K562 (cell line): Measurements from ENCODE around the gene ANGPTL7. TPM values are rescaled to one million over a fixed set of nuclear protein-coding genes. Genes with fewer than 3 reads are reported as not detected.

Source experiments
- ATAC-seq: fragments of 200-7000 bp; cut with Tn5 transposase; 3 replicates; pipeline ENCODE4 v1.9.1; 2020; ENCODE audit warnings: moderate library complexity
- BruUV-seq: library from RNA; stranded (reverse); fragments of 400-500 nt; replicated peaks from 2 replicates; lab custom pipeline; 2021; lab: Mats Ljungman, UMichigan
- CTCF ChIA-PET: fragments of 300-600 bp; formaldehyde crosslinking; extraction: SDS; loops from one replicate; lab custom pipeline; 2021; ENCODE audit warnings: low intra/inter-chr PET ratio; lab: Yijun Ruan, JAX
- POLR2A ChIA-PET: fragments of 300-600, 350-650 bp; sonication (Branson Sonifier 250); formaldehyde crosslinking; extraction: SDS; loops from one replicate; lab custom pipeline; 2021; ENCODE audit warnings: antibody characterized with exemption, inconsistent platforms; lab: Yijun Ruan, JAX
- DNase-seq, 4 experiments: peaks; one replicate each; pipeline versions ENCODE4 v3.0.0 to v3.0.0-alpha.2; 2011 to 2018; ENCODE audit warnings: low spot score in 3 of 4, mixed read lengths in 3 of 4; ENCODE audit errors: extremely low read depth in 1 of 4
- FAIRE-seq: peaks from 2 replicates; lab custom pipeline; 2011; peaks lifted over from hg19 to GRCh38; lab: Jason Lieb, UNC
- H2AFZ ChIP-seq: 2 replicates; pipeline ENCODE4 v1.6.0; 2011; ENCODE audit warnings: low read depth, low read length, control low read depth, inconsistent platforms
- H3K27ac ChIP-seq: fragments of 200-600 bp; 3 replicates; pipeline ENCODE4 v1.8.0; 2011; ENCODE audit warnings: low read depth, mild to moderate bottlenecking, control low read depth, inconsistent platforms, low read length, moderate library complexity, mixed read lengths; ENCODE audit errors: extremely low read depth
- H3K27me3 ChIP-seq, 2 experiments: fragments of 300-600 bp in 1 of 2; 2 replicates in 1 of 2; 3 replicates in 1 of 2; pipeline versions ENCODE4 v1.6.0 to v1.8.0; 2011; ENCODE audit warnings: inconsistent platforms in 2 of 2, low read length in 2 of 2, mild to moderate bottlenecking in 1 of 2, mixed read lengths in 1 of 2, moderate library complexity in 1 of 2; ENCODE audit not compliant: control insufficient read depth in 2 of 2, insufficient read depth in 2 of 2
- H3K36me3 ChIP-seq: fragments of 300-600 bp; 3 replicates; pipeline ENCODE4 v1.8.0; 2011; ENCODE audit warnings: mild to moderate bottlenecking, low read length, inconsistent platforms; ENCODE audit not compliant: control insufficient read depth, insufficient read depth
- H3K4me1 ChIP-seq, 2 experiments: fragments of 200-600 bp in 1 of 2; replicated peaks in 1 of 2; 2 replicates in 1 of 2; 3 replicates in 1 of 2; pipeline versions ENCODE4 v1.5.1 to v1.8.0; 2011; ENCODE audit warnings: inconsistent platforms in 2 of 2, low read length in 2 of 2, mild to moderate bottlenecking in 1 of 2, mixed read lengths in 1 of 2, moderate library complexity in 1 of 2; ENCODE audit not compliant: control insufficient read depth in 2 of 2, insufficient read depth in 2 of 2
- H3K4me2 ChIP-seq: 2 replicates; pipeline ENCODE4 v1.6.1; 2011; ENCODE audit warnings: low read length, control low read depth, inconsistent platforms, mixed read lengths; ENCODE audit not compliant: insufficient read depth
- H3K4me3 ChIP-seq: fragments of 200-600 bp; sonication (generic), shearing (Covaris generic); 2 replicates; pipeline ENCODE4 v1.5.1; 2016; ENCODE audit warnings: control low read depth, inconsistent platforms
- H3K79me2 ChIP-seq: fragments of 200-600 bp; 3 replicates; pipeline ENCODE4 v1.8.0; 2011; ENCODE audit warnings: low read length, inconsistent platforms; ENCODE audit not compliant: control insufficient read depth, insufficient read depth
- H3K9ac ChIP-seq, 2 experiments: 2 replicates each; pipeline versions ENCODE4 v1.6.0 to v1.6.1; 2011; ENCODE audit warnings: low read depth in 2 of 2, low read length in 2 of 2, control low read depth in 1 of 2, inconsistent platforms in 1 of 2, mild to moderate bottlenecking in 1 of 2, mixed read lengths in 1 of 2; ENCODE audit not compliant: insufficient read depth in 1 of 2
- H3K9me1 ChIP-seq: one replicate; pipeline ENCODE4 v1.6.0; 2011; ENCODE audit warnings: inconsistent platforms, mild to moderate bottlenecking, low read length, moderate library complexity; ENCODE audit not compliant: control insufficient read depth, insufficient read depth
- H3K9me3 ChIP-seq: replicated peaks from 2 replicates; pipeline ENCODE4 v1.5.1; 2011; ENCODE audit warnings: low read depth, low read length, inconsistent platforms; ENCODE audit not compliant: control insufficient read depth, insufficient read depth
- H4K20me1 ChIP-seq: replicated peaks from 2 replicates; pipeline ENCODE4 v1.6.1; 2011; ENCODE audit warnings: low read length, inconsistent platforms, mixed read lengths; ENCODE audit not compliant: control insufficient read depth, insufficient read depth
- CEBPG ChIP-seq, 3 experiments: fragments of 200-800 bp in 1 of 3; sonication (Bioruptor generic) in 1 of 3; sonication (generic) in 1 of 3; formaldehyde crosslinking in 1 of 3; IDR thresholded peaks in 2 of 3; conservative IDR thresholded peaks in 1 of 3; 2 replicates each; pipeline versions ENCODE4 v1.6.1 to v1.8.0; 2016 to 2022; ENCODE audit warnings: missing compliant biosample characterization in 2 of 3, missing genetic modification characterization in 2 of 3, mild to moderate bottlenecking in 1 of 3, missing genetic modification reagents in 1 of 3
- EHMT2 ChIP-seq: fragments of 450-650 bp; IDR thresholded peaks from 2 replicates; pipeline ENCODE4 v1.6.1; 2018; ENCODE audit warnings: antibody characterized with exemption
- LEF1 ChIP-seq: fragments of 450-650 bp; IDR thresholded peaks from 2 replicates; pipeline ENCODE4 v1.6.1; 2016; ENCODE audit warnings: mild to moderate bottlenecking
- MAFK ChIP-seq: IDR thresholded peaks from 2 replicates; pipeline ENCODE4 v1.6.1; 2011; ENCODE audit warnings: low read length, improper control_type of control experiment
- NR1H2 ChIP-seq: sonication (generic); formaldehyde crosslinking; IDR thresholded peaks from 2 replicates; pipeline ENCODE4 v1.4.0; 2020; ENCODE audit warnings: mild to moderate bottlenecking, missing genetic modification reagents
- PHB2 ChIP-seq: fragments of 450-650 bp; IDR thresholded peaks from 2 replicates; pipeline ENCODE4 v1.6.1; 2017; ENCODE audit warnings: low read depth
- PHF20 ChIP-seq: fragments of 450-650 bp; IDR thresholded peaks from 2 replicates; pipeline ENCODE4 v1.6.1; 2018; ENCODE audit not compliant: partially characterized antibody
- SP1 ChIP-seq: sonication (generic); formaldehyde crosslinking; IDR thresholded peaks from 2 replicates; pipeline ENCODE4 v1.8.1; 2022; ENCODE audit warnings: mild to moderate bottlenecking, missing genetic modification reagents
- ZBTB8A ChIP-seq: fragments of 450-650 bp; IDR thresholded peaks from 2 replicates; pipeline ENCODE4 v1.6.1; 2018; ENCODE audit warnings: mild to moderate bottlenecking, moderate library complexity; ENCODE audit not compliant: partially characterized antibody
- ZNF12 ChIP-seq: sonication (generic); formaldehyde crosslinking; IDR thresholded peaks from 2 replicates; pipeline ENCODE4 v1.4.0; 2020; ENCODE audit warnings: mild to moderate bottlenecking, missing genetic modification reagents
- ZNF165 ChIP-seq: fragments of 250-450 bp; sonication (Bioruptor Pico); IDR thresholded peaks from 2 replicates; pipeline ENCODE4 v1.4.0; 2020; ENCODE audit warnings: borderline replicate concordance
- WGBS: fragments of 100-300 bp; shearing (Covaris generic); methylation state at CpG from one replicate; pipeline ENCODE4 v1.1.6; 2016; ENCODE audit warnings: low coverage, mixed read lengths; ENCODE audit not compliant: insufficient coverage; ENCODE audit errors: missing lambda C conversion rate; 5-methylcytosine and 5-hydroxymethylcytosine counted together
- in situ Hi-C: fragments of 300-500 bp; cut with MboI; formaldehyde crosslinking; loops from 4 replicates; pipeline ENCODE4 v1.15.0; 2018; ENCODE audit warnings: inconsistent platforms, mixed read lengths
- intact Hi-C: fragments of 100-400 bp; cut with micrococcal nuclease; formaldehyde crosslinking; loops from 2 replicates; pipeline ENCODE4 v1.14.2; 2022
- polyA plus RNA-seq, 8 experiments: library from polyadenylated mRNA; depleted of rRNA in 4 of 8; stranded (reverse) in 5 of 8; unstranded in 3 of 8; fragments of >200 nt; fragmentation: Nextera tagmentation in 2 of 8; fragmentation: Illumina TruSeq in 1 of 8; extraction: Ambion mirVana in 2 of 8; extraction: Trizol in 1 of 8; gene quantifications; 2 replicates each; pipeline versions ENCODE4 v1.2.1 to v1.2.3, GENCODE V29; 2011 to 2014; ENCODE audit warnings: inconsistent platforms in 1 of 8, missing spikeins in 1 of 8
- total RNA-seq, 7 experiments: library from RNA; depleted of rRNA in 6 of 7; stranded (reverse); fragments of >200 nt in 6 of 7; fragmentation: Illumina TruSeq in 2 of 7; extraction: Trizol in 2 of 7; gene quantifications; 2 replicates each; pipeline versions ENCODE4 v1.2.1 to v1.2.3, GENCODE V29; 2011 to 2021; ENCODE audit warnings: low replicate concordance in 1 of 7
- TF ChIP-seq, protein P1 (sequence below): fragments of 250-450 bp; sonication (Bioruptor Pico); IDR thresholded peaks from 2 replicates; pipeline ENCODE4 v1.6.1; 2021; ENCODE audit warnings: mild to moderate bottlenecking
- TF ChIP-seq, protein P2 (sequence below): fragments of 450-650 bp; formaldehyde crosslinking; IDR thresholded peaks from 2 replicates; pipeline ENCODE4 v1.4.0; 2020; ENCODE audit warnings: mild to moderate bottlenecking, moderate library complexity

Gene ANGPTL7
- total and polyA plus RNA-seq, 9 of the 15 experiments (the other 6 are each of a cell fraction or from before 2014, with no cell fraction given): not detected

DNA sequence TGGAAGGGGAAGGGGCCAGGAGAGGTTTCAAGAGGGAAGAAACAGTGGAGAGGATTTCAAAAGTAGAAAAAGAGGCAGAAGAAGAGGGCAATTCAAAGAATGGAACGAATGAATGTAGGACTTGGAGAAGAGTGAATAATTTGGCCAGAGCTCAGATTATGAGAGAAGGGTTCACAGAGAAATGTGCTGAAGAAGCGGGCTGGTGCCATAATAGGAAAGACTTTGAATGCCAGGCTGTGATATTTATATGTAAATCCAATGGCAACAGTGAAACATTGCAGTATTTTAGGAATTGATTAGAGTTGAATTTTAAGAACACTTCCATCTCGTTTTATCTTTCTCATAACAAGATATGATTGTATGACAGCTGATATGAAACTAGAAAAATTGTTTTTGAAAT is 36.0 kb upstream of the ANGPTL7 start:
- Histone ChIP-seq H2AFZ (no peak overlapping the region), H3K4me1 (no peaks in the 10 kb centered on the region), H3K27ac (no peak overlapping the region), H3K9me1 (no peaks in the 10 kb centered on the region), H3K4me3 (no peak overlapping the region), H3K36me3 (peaks cover 87% of the 10 kb centered on the region), H3K79me2 (no peaks in the 10 kb centered on the region), H3K9ac (no peak overlapping the region), H3K4me2 (no peak overlapping the region), H4K20me1 (no peaks in the 10 kb centered on the region), H3K9me3 (no peaks in the 10 kb centered on the region), H3K27me3 (no peaks in the 10 kb centered on the region)
- intact Hi-C loops: no loop called here
- BruUV-seq: no TSS peak
- 86% methylated on average over 3 of the region's 3 CpGs for WGBS
- in situ Hi-C loops: no loop called here
- CTCF ChIA-PET: no interaction called here
- no peak for DNase-seq
- POLR2A ChIA-PET: interaction anchor here (1.0 kb wide), 1 partner anchor 11 kb away, joined by 3 read pairs; no protein-coding TSS in a partner anchor
- FAIRE-seq: no peak
- ATAC-seq: no peak
- TF ChIP-seq MAFK: no peak
- TF ChIP-seq LEF1: no peak
- TF ChIP-seq PHF20: no peak
- TF ChIP-seq CEBPG (CRISPR knock-in tag; IDR thresholded peaks at IDR 0.05): no peak
- no peak for TF ChIP-seq CEBPG (tag; conservative IDR thresholded peaks at IDR 0.05 in 1 of 2, IDR thresholded peaks at IDR 0.05 in 1 of 2)
- TF ChIP-seq, protein P1, sequence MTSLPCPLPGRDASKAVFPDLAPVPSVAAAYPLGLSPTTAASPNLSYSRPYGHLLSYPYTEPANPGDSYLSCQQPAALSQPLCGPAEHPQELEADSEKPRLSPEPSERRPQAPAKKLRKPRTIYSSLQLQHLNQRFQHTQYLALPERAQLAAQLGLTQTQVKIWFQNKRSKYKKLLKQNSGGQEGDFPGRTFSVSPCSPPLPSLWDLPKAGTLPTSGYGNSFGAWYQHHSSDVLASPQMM (CRISPR knock-in tag): no peak
- no peak for TF ChIP-seq ZBTB8A
- no peak for TF ChIP-seq ZNF165
- TF ChIP-seq, protein P2, sequence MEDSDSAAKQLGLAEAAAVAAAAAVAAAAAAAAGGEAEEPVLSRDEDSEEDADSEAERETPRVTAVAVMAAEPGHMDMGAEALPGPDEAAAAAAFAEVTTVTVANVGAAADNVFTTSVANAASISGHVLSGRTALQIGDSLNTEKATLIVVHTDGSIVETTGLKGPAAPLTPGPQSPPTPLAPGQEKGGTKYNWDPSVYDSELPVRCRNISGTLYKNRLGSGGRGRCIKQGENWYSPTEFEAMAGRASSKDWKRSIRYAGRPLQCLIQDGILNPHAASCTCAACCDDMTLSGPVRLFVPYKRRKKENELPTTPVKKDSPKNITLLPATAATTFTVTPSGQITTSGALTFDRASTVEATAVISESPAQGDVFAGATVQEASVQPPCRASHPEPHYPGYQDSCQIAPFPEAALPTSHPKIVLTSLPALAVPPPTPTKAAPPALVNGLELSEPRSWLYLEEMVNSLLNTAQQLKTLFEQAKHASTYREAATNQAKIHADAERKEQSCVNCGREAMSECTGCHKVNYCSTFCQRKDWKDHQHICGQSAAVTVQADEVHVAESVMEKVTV: no peak
- no peak for TF ChIP-seq EHMT2
- TF ChIP-seq NR1H2 (CRISPR knock-in tag): no peak
- TF ChIP-seq ZNF12 (CRISPR knock-in tag): no peak
- TF ChIP-seq SP1: no peak
- no peak for TF ChIP-seq PHB2
